Peyer's patch (tissue), 4 donors: ENCODE results near the gene ADSS2.

Source experiments
- CTCF ChIP-seq, 6 experiments: fragments of 450-650 bp in 4 of 6; fragments of 200-600 bp in 2 of 6; sonication (generic) in 1 of 6; IDR thresholded peaks; one replicate each; pipeline ENCODE4 v1.5.1; 2017 to 2019; ENCODE audit warnings: antibody characterized with exemption in 6 of 6, mild to moderate bottlenecking in 3 of 6, moderate library complexity in 1 of 6
- POLR2A ChIP-seq, 2 donors: fragments of 450-650 bp; IDR thresholded peaks; one replicate each; pipeline ENCODE4 v1.5.1; 2017; ENCODE audit warnings: antibody characterized with exemption in 2 of 2, mild to moderate bottlenecking in 2 of 2, moderate library complexity in 2 of 2

GRCh38 chr1:244497805-244498204 lies 46.1 kb upstream of the ADSS2 start:
- TF ChIP-seq CTCF (IDR thresholded peaks at IDR 0.05) = no peak
- no peak for TF ChIP-seq POLR2A (IDR thresholded peaks at IDR 0.05)
